Endothelial cell of umbilical vein (primary cell): ENCODE results near the gene CCNB1IP1. TPM values are rescaled to one million over a fixed set of nuclear protein-coding genes. Genes with fewer than 3 reads are reported as not detected.

Experiments used
- BruUV-seq: library from RNA; stranded (reverse); fragments of 400-500 nt; replicated peaks from 2 replicates; lab custom pipeline; 2021; lab: Mats Ljungman, UMichigan
- CTCF ChIA-PET: fragments of 300-600, 350-600 bp; sonication (Branson Sonifier 250); formaldehyde crosslinking; loops from one replicate; lab custom pipeline; 2021; ENCODE audit warnings: antibody characterized with exemption, inconsistent platforms; lab: Charles Lee
- POLR2A ChIA-PET: fragments of 300-600, 350-600 bp; sonication (Branson Sonifier 250); formaldehyde crosslinking; loops from one replicate; lab custom pipeline; 2021; ENCODE audit warnings: antibody characterized with exemption, inconsistent platforms; lab: Charles Lee
- DNase-seq: peaks from one replicate; pipeline ENCODE4 v3.0.0-alpha.2; 2011; ENCODE audit warnings: low read depth, low spot score
- FAIRE-seq: peaks from 2 replicates; lab custom pipeline; 2011; peaks lifted over from hg19 to GRCh38; lab: Jason Lieb, UNC
- H2AFZ ChIP-seq: 2 replicates; pipeline ENCODE4 v1.6.0; 2012; ENCODE audit warnings: low read depth, low read length, control low read depth, inconsistent platforms
- H3K27ac ChIP-seq: 2 replicates; pipeline ENCODE4 v1.5.1; 2011; ENCODE audit warnings: low read depth, mild to moderate bottlenecking, control low read depth, low read length, moderate library complexity; ENCODE audit not compliant: insufficient read depth
- H3K27me3 ChIP-seq, 2 experiments: 2 replicates each; pipeline versions ENCODE4 v1.6.0 to v1.6.1; 2011; ENCODE audit warnings: low read length in 2 of 2, mixed read lengths in 1 of 2; ENCODE audit not compliant: control insufficient read depth in 2 of 2, insufficient read depth in 2 of 2
- H3K36me3 ChIP-seq, 2 experiments: 2 replicates in 1 of 2; 3 replicates in 1 of 2; pipeline ENCODE4 v1.5.1; 2011; ENCODE audit warnings: low read length in 2 of 2, mild to moderate bottlenecking in 1 of 2, moderate library complexity in 1 of 2; ENCODE audit not compliant: control insufficient read depth in 2 of 2, insufficient read depth in 2 of 2; ENCODE audit errors: extremely low read depth in 1 of 2
- H3K4me1 ChIP-seq: 3 replicates; pipeline ENCODE4 v1.5.1; 2011; ENCODE audit warnings: mild to moderate bottlenecking, low read length; ENCODE audit not compliant: control insufficient read depth, insufficient read depth; ENCODE audit errors: extremely low read depth
- H3K4me2 ChIP-seq: 2 replicates; pipeline ENCODE4 v1.6.1; 2011; ENCODE audit warnings: low read length, control low read depth, mixed read lengths; ENCODE audit not compliant: insufficient read depth
- H3K4me3 ChIP-seq, 3 experiments: fragments of 200-600 bp in 1 of 3; sonication (generic), shearing (Covaris generic) in 1 of 3; replicated peaks in 1 of 3; 2 replicates each; pipeline ENCODE4 v1.5.1; 2011 to 2016; ENCODE audit warnings: control low read depth in 3 of 3, low read length in 3 of 3, mild to moderate bottlenecking in 2 of 3, inconsistent platforms in 1 of 3, low read depth in 1 of 3, moderate library complexity in 1 of 3; ENCODE audit not compliant: insufficient read depth in 1 of 3
- H3K79me2 ChIP-seq: 2 replicates; pipeline ENCODE4 v1.6.0; 2012; ENCODE audit warnings: low read length, inconsistent platforms; ENCODE audit not compliant: control insufficient read depth, insufficient read depth
- H3K9ac ChIP-seq: replicated peaks from 2 replicates; pipeline ENCODE3; 2011; ENCODE audit warnings: low read length, control low read depth; ENCODE audit not compliant: insufficient read depth; ENCODE audit errors: extremely low read depth
- H3K9me1 ChIP-seq: replicated peaks from 3 replicates; pipeline ENCODE4 v1.6.0; 2011; ENCODE audit warnings: mild to moderate bottlenecking, low read length; ENCODE audit not compliant: control insufficient read depth, insufficient read depth; ENCODE audit errors: extremely low read depth
- H3K9me3 ChIP-seq: replicated peaks from 2 replicates; pipeline ENCODE4 v1.5.1; 2012; ENCODE audit warnings: low read length, inconsistent platforms; ENCODE audit not compliant: control insufficient read depth, insufficient read depth
- H4K20me1 ChIP-seq: replicated peaks from 2 replicates; pipeline ENCODE3; 2011; ENCODE audit warnings: mild to moderate bottlenecking, low read length; ENCODE audit not compliant: control insufficient read depth, insufficient read depth; ENCODE audit errors: extremely low read depth
- CTCF ChIP-seq, 2 donors: IDR thresholded peaks; 1 replicate in 1 of 2; 2 replicates in 1 of 2; pipeline ENCODE4 v1.5.1; 2011; ENCODE audit warnings: low read length in 2 of 2, mild to moderate bottlenecking in 2 of 2, moderate library complexity in 2 of 2, control low read depth in 1 of 2, inconsistent platforms in 1 of 2, low read depth in 1 of 2; ENCODE audit not compliant: insufficient read depth in 1 of 2; ENCODE audit errors: extremely low read depth in 1 of 2
- EZH2 ChIP-seq: IDR thresholded peaks from 2 replicates; pipeline ENCODE4 v1.6.1; 2012; ENCODE audit warnings: borderline replicate concordance, low read depth, mild to moderate bottlenecking, moderate library complexity, low read length, inconsistent platforms; ENCODE audit not compliant: severe bottlenecking
- FOS ChIP-seq: IDR thresholded peaks from 2 replicates; pipeline ENCODE4 v1.6.1; 2011; ENCODE audit warnings: mild to moderate bottlenecking, low read length, moderate library complexity, borderline replicate concordance; ENCODE audit not compliant: insufficient read depth
- GATA2 ChIP-seq: IDR thresholded peaks from 2 replicates; pipeline ENCODE4 v1.7.0; 2011; ENCODE audit warnings: low read depth, mild to moderate bottlenecking, moderate library complexity, mixed read lengths, low read length; ENCODE audit not compliant: insufficient read length, insufficient read depth
- JUN ChIP-seq: IDR thresholded peaks from 2 replicates; pipeline ENCODE4 v1.6.1; 2011; ENCODE audit warnings: borderline replicate concordance, low read depth; ENCODE audit not compliant: insufficient read length, insufficient read depth
- MAX ChIP-seq: IDR thresholded peaks from 2 replicates; pipeline ENCODE4 v1.6.1; 2011; ENCODE audit not compliant: insufficient read depth, insufficient read length
- MYC ChIP-seq: IDR thresholded peaks from one replicate; pipeline ENCODE4 v1.6.1; 2011; ENCODE audit warnings: mild to moderate bottlenecking, low read depth, low read length
- POLR2A ChIP-seq: IDR thresholded peaks from 2 replicates; pipeline ENCODE4 v1.6.1; 2012; ENCODE audit warnings: low read depth, mild to moderate bottlenecking, control low read depth, low read length
- POLR2AphosphoS5 ChIP-seq: IDR thresholded peaks from 2 replicates; pipeline ENCODE4 v1.6.1; 2012; ENCODE audit warnings: low read depth, mild to moderate bottlenecking, control low read depth, low read length, moderate library complexity; ENCODE audit not compliant: insufficient read depth
- dilution Hi-C: fragments of 300-500 bp; cut with MboI; formaldehyde crosslinking; loops from one replicate; pipeline ENCODE4 v1.15.0; 2019; ENCODE audit warnings: low sequenced_read_pairs; ENCODE audit not compliant: extremely low pct_ligation_motif_present
- intact Hi-C: fragments of 100-400 bp; cut with micrococcal nuclease; formaldehyde crosslinking; loops from one replicate; pipeline ENCODE4 v1.10.0; 2022
- polyA plus RNA-seq, 4 experiments: library from polyadenylated mRNA; depleted of rRNA in 3 of 4; stranded (reverse) in 3 of 4; unstranded in 1 of 4; fragments of >200 nt; gene quantifications; 2 replicates each; pipeline versions ENCODE4 v1.2.1 to v1.2.3, GENCODE V29; 2011 to 2012; ENCODE audit warnings: missing spikeins in 1 of 4
- total RNA-seq: library from RNA; stranded (reverse); gene quantifications from 2 replicates; pipeline ENCODE4 v1.2.3, GENCODE V29; 2021

Gene CCNB1IP1
- total and polyA plus RNA-seq, 2 donors (not counting 3 experiments of a cell fraction or from before 2014, with no cell fraction given), result 32.7 to 35.5 TPM

- peaks cover 52% of the 10 kb centered on the region for H3K79me2 ChIP-seq
- no peaks in the 10 kb centered on the region for H3K9me3 ChIP-seq
- ChIA-PET POLR2A (interaction anchor here (1.4 to 2.2 kb wide), 2 partner anchors 10 to 137 kb away, joined by 3 to 30 read pairs; partner anchors contain the start of gene PARP2), CTCF (interaction anchor here (0.7 to 2.2 kb wide), 7 partner anchors 10 to 281 kb away, joined by 3 to 25 read pairs (median 4); partner anchors contain the start of gene PARP2)
- no TSS peak for BruUV-seq
- H3K4me3 ChIP-seq, result peak overlapping the region; percentile 48 to 93 (median 65)
- peaks cover 0 to 9% of the 10 kb centered on the region in 2 experiments for H3K36me3 ChIP-seq
- H3K27me3 ChIP-seq, result no peaks in the 10 kb centered on the region
- H4K20me1 ChIP-seq, result no peaks in the 10 kb centered on the region
- DNase-seq (no peak), FAIRE-seq (peak; percentile 26)
- H3K4me1 ChIP-seq, result peaks cover 22% of the 10 kb centered on the region
- peak overlapping the region; percentile 66 for H2AFZ ChIP-seq
- TF ChIP-seq GATA2 (no peak), MYC (no peak), POLR2A (no peak), JUN (no peak), FOS (no peak), EZH2 (no peak), POLR2AphosphoS5 (no peak), MAX (no peak), CTCF (IDR thresholded peaks at IDR 0.05; ENCODE audit: extremely low read depth in 1 of 2, insufficient read depth in 1 of 2, low read depth in 1 of 2, low read length in 2 of 2) (no peak)
- dilution Hi-C loops (no loop called here), intact Hi-C loops (loop anchor here (2.0 kb wide), 3 partner anchors 80 to 352 kb away; partner anchors contain the start of genes APEX1, OSGEP, RNASE4 and TEP1)
- H3K4me2 ChIP-seq, result peak overlapping the region; percentile 68
- peak overlapping the region; percentile 71 for H3K27ac ChIP-seq
- peak overlapping the region; percentile 83 for H3K9ac ChIP-seq
- H3K9me1 ChIP-seq, result no peaks in the 10 kb centered on the region
These were observed 670 bp downstream of the CCNB1IP1 start for GRCh38 chr14:20332431-20332787.
